Activated CD4-positive, CD25-positive, alpha-beta regulatory T cell treated with anti-CD3 and anti-CD28 coated beads, Interleukin-2, amount 50 U/mL, for 16 hours (primary cell): Measurements from ENCODE around the gene ACBD4.

Source experiments
- DNase-seq: peaks from one replicate; pipeline ENCODE4 v3.0.0-alpha.2; 2020; ENCODE audit warnings: low read depth, low spot score

ACBD4 gene

GRCh38 chr17:45155483-45155882, 20.0 kb downstream of the ACBD4 start:
- no peak for DNase-seq

GRCh38 chr17:45156242-45156641, 20.8 kb downstream of the ACBD4 start:
- no peak for DNase-seq

GRCh38 chr17:45160447-45161287, 25.2 kb downstream of the ACBD4 start:
- DNase-seq, result peak; percentile 31

- peak; percentile 99 for DNase-seq
Observed at GRCh38 chr17:45161288-45162024, 26.0 kb downstream of the ACBD4 start, which contains the start of gene HEXIM2. TSS of gene HEXIM2 (plus strand) at chr17:45161875. CDS start at chr17:45162794, 919 bp downstream.

- DNase-seq, result no peak
Observed at GRCh38 chr17:45162025-45162687, 26.7 kb downstream of the ACBD4 start.

- DNase-seq, result no peak
Observed at GRCh38 chr17:45164734-45165269, 29.3 kb downstream of the ACBD4 start.

GRCh38 chr17:45168991-45169752, 33.7 kb downstream of the ACBD4 start:
- DNase-seq, result no peak

- no peak for DNase-seq
Observed at GRCh38 chr17:45170280-45170930, 34.9 kb downstream of the ACBD4 start.

GRCh38 chr17:45170931-45171337, 35.4 kb downstream of the ACBD4 start:
- DNase-seq, result no peak

GRCh38 chr17:45171338-45172231, 36.1 kb downstream of the ACBD4 start:
- no peak for DNase-seq

GRCh38 chr17:45172232-45172540, 36.7 kb downstream of the ACBD4 start:
- no peak for DNase-seq

GRCh38 chr17:45172541-45173286, 37.2 kb downstream of the ACBD4 start:
- DNase-seq, result peak; percentile 9

- no peak for DNase-seq
Observed at GRCh38 chr17:45175759-45176115, 40.2 kb downstream of the ACBD4 start.

GRCh38 chr17:45177563-45177962, 42.1 kb downstream of the ACBD4 start:
- no peak for DNase-seq

GRCh38 chr17:45184144-45184543, 48.7 kb downstream of the ACBD4 start:
- DNase-seq, result no peak

GRCh38 chr17:45186801-45187354, 51.4 kb downstream of the ACBD4 start:
- DNase-seq, result no peak

- DNase-seq, result no peak
Observed at GRCh38 chr17:45189009-45189408, 53.5 kb downstream of the ACBD4 start.

- DNase-seq, result no peak
Observed at GRCh38 chr17:45190503-45191255, 55.2 kb downstream of the ACBD4 start.
